HL-60 (cell line): ENCODE measurements around the gene BLM.

Experiments
- CTCF ChIP-seq: IDR thresholded peaks from one replicate; pipeline ENCODE4 v1.5.1; 2011; ENCODE audit warnings: low read length, control low read depth, inconsistent platforms; ENCODE audit not compliant: insufficient read depth
- GABPA ChIP-seq: IDR thresholded peaks from 2 replicates; pipeline ENCODE4 v1.6.1; 2012; ENCODE audit warnings: low read depth
- POLR2AphosphoS5 ChIP-seq: IDR thresholded peaks from 2 replicates; pipeline ENCODE4 v1.6.1; 2012; ENCODE audit warnings: low read depth
- REST ChIP-seq: IDR thresholded peaks from 2 replicates; pipeline ENCODE4 v1.6.1; 2012; ENCODE audit warnings: low read depth; ENCODE audit not compliant: insufficient replicate concordance
- SPI1 ChIP-seq: IDR thresholded peaks from 2 replicates; pipeline ENCODE4 v1.6.1; 2012; ENCODE audit warnings: low read depth, mild to moderate bottlenecking, borderline replicate concordance

GRCh38 chr15:90703455-90703854 is 13.7 kb upstream of the BLM start:
- no peak for TF ChIP-seq GABPA
- TF ChIP-seq CTCF: no peak
- TF ChIP-seq POLR2AphosphoS5: no peak
- no peak for TF ChIP-seq SPI1
- no peak for TF ChIP-seq REST
